Measurements from ENCODE around the gene VGLL4.
A peak's percentile ranks its signal among the peaks of the same experiment; 100 is the strongest.
"Not testable (repeated sequence)": the region's sequence is repeated elsewhere in the genome, so short reads cannot be mapped to it uniquely, and the experiment has no call there.

The VGLL4 gene, protein sequence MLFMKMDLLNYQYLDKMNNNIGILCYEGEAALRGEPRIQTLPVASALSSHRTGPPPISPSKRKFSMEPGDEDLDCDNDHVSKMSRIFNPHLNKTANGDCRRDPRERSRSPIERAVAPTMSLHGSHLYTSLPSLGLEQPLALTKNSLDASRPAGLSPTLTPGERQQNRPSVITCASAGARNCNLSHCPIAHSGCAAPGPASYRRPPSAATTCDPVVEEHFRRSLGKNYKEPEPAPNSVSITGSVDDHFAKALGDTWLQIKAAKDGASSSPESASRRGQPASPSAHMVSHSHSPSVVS

DNA sequence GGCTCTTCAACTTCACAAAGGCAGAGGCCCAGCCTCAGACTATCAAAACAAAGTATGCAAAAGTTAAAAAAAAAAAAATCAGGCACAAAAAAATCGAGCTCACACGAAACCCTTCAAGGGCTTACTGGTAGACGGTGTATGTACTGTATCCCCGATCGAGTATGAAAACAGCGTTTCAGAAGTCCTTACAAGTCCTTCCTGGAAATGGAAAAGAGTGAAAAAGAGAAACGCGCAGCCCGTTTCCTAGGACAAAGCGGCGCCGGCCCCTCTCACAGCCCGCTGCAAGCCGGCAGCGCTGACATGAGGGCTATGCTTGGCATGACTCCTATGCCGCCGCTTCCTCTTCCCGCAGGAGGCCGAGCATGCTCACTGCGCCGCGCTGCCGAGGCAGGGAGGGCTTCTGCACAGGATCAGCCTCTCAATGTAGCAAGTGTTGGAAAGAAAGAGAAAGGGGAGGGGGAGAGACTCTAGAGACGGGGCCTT, at the start of gene VGLL4:
Gene VGLL4, minus strand, starts transcription at position 311 of the 483 bp plus-strand sequence. CDS start 397 bp downstream, outside the sequence.
- DNase-seq = peak; percentile 99

DNA sequence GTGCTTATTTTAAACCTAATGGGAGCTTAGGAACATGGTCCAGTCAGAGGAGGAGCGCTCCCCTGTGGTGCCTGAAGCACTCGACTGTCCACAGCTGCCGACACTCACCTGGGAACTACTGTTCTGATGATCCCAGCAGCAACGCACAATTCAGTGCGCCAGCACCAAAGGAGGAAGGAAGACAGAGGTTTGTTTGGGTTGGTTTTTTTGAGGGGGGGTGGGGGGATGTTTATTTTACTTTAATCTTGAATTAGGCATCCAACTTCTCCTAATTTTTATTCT, 48.8 kb upstream of the VGLL4 start:
- no peak for DNase-seq

DNA sequence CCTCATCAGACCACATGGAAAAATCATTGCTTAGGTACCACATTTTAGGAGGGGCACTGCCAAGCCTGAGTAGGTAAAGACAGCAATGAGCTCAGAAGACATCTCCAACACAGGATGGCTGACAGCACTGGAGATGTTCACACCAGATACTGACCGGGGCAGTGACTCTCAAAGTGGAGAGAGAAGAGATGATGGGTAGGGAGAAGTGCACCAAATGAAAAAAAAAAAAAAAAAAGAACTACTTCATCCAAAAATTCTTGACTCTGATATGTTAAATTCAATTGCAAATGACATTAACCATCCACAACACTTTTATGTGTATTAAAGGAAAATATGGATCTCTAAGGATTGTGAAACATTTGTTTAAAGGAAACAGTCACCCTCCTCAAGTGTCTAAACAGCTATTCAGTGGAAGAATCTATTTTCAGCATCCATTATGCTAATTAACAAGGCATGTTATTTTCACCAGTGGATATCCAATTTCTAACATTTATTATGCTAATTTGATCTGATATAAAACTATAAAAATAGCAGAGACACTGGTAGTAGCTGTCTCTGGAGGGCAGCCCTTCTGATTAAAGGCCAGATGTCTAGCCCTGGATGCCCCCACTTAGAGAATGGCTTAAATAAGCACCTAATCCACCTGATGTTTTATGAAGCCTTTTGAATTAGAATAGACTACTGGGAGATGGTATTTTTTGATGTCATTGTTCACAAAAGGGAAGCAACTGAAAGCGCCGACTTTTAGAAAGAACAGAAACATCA, 48.2 kb upstream of the VGLL4 start:
- DNase-seq = no peak

DNA sequence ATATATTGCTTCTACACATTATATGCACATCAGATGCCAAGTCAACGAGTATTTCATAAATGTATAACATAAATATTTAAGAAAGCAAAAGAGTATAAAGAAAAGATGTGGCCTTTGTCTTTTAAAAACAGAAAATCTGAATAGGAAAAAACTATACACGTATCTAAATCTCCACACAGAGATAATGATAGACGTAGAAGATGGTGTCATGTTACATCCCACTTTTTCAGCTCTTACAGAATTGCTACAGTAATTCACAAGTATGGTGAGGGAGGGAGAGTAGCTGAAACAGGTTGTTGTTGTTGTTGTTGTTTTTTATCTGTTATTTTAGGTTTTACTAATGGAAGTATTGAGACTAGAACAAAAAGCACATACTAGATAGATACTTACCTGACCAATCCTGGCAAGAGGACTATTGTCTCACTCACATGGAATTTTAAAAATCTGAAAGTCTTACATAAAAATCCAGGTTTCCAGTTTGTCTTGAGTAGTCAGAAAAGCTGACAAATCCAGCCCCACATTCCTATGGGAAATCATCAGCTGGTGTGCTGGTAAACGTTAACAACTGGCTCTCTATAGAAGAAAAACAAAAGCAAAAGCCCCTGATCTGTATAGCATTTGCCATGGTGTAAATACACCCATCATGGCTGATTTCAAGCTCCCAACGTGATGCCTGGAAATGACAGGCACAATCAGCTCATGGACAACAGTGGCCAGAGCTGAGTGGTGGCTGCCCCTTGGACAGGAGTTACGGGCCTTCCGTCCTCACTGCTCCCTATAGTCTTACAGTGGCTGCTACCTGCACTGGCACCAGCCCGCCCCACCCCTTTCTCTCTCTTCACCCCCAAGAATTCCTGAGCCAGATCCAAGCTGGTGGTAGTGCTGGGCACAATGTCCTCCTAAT, 47.4 kb upstream of the VGLL4 start:
- peak; percentile 69 for DNase-seq

DNA sequence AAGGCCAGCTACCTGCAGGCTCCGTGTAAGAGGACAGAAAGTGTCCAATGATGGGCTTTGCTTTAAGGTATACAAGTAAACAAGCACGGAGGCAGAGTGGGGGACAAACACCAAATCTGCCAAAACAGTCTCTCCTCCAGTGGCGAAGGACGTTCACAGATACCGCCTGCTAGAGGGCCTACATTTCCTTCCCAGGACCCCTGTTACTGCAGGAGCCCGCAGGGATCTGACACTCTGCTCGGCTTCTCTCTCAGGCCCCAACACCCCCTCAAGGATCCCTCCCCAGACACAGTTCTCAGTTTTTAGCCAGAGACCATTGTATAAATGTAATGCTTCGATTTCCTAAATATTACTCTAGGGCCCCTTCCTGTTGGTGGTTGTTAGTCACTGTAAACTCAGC, 46.0 kb upstream of the VGLL4 start:
- DNase-seq = no peak

DNA sequence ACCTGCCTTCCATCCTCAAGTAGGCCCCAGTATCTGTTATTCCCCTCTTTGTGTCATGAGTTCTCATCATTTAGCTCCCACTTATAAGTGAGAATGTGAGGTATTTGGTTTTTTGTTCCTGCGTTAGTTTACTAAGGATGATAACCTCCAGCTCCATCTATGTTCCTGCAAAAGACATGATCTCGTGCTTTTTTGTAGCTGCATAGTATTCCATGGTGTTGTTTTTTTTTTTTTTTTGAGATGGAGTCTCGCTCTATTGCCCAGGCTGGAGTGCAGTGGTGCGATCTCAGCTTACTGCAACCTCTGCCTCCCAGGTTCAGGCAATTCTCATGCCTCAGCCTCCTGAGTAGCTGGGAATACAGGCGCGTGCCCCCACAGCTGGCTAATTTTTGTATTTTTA, 41.3 kb upstream of the VGLL4 start:
- not testable (repeated sequence) for DNase-seq

DNA sequence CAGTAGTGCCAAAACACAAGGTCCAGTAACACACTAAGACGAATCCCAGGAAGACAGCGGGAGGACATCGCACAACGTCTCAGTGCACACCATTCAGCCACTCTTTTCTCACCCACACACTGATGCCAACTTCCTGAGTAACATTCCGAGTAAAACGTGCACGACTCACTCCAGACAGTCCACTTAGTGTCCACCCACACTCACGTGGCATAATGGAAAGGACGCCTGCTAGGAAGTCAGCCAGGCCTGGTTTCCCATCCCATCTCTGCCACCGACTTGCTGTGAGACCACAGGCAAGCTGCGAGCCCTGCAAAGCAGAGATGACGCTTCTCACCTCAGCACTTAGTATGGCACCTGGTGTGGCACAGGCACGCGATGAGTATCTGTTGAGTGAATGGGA, 36.8 kb upstream of the VGLL4 start:
- DNase-seq = peak; percentile 59

DNA sequence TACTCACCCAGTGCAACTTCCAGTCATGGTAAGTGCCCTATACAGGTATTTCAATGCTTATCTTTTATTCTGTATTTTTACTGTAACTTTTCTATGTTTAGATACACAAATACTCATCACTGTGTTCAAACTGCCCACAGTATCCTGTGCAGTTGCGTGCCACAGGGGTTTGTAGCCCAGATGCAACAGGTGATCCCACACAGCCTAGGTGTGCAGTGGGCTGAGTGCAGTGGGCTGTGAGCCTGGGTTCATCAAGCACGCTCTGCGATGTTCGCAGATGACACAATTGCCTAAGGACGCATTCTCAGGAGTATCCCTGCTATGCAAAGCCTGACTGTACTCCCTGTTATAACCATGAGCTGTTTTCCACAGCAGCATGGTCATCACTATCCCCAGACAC, 36.2 kb upstream of the VGLL4 start:
- no peak for DNase-seq

DNA sequence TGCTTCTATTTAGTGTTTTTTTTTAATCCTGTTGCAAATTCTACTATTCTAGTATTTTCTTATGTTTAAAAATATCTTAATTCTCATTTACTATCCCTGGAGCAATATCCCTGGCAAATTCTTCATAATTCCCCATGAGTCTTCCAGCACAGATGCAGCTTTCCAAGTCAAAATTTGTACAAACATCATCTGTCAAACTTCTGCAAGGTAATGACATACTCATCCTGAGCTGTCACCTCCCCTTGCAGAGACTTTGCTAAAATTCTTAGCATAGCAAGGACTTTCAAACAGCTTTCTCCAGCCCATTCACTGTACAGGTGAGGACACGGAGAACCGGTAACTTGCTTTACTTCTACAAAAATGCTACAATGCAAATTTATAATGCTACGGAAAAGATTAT, 28.6 kb upstream of the VGLL4 start:
- no peak for DNase-seq

DNA sequence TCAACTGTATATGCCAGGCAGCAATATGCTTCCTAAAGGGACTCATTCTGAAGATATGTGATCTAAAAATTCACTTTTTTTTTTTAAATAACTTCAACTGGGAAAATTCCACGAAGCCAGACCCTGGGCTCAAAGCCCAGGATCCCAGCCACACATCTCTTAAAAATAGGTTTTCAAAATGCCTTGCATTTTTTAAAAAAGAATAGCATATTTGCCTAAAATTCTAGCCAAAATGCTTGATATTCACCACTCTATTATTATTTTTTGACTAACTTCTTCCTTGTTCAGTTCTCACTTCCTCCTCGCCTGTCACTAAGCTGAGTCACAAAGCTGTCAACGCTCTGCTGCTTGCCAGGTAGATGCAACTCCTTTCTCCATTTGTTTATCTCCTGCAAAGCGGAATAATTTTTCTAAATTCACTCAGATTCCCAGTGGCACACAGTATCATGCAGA, 28.0 kb upstream of the VGLL4 start:
- DNase-seq = no peak

DNA sequence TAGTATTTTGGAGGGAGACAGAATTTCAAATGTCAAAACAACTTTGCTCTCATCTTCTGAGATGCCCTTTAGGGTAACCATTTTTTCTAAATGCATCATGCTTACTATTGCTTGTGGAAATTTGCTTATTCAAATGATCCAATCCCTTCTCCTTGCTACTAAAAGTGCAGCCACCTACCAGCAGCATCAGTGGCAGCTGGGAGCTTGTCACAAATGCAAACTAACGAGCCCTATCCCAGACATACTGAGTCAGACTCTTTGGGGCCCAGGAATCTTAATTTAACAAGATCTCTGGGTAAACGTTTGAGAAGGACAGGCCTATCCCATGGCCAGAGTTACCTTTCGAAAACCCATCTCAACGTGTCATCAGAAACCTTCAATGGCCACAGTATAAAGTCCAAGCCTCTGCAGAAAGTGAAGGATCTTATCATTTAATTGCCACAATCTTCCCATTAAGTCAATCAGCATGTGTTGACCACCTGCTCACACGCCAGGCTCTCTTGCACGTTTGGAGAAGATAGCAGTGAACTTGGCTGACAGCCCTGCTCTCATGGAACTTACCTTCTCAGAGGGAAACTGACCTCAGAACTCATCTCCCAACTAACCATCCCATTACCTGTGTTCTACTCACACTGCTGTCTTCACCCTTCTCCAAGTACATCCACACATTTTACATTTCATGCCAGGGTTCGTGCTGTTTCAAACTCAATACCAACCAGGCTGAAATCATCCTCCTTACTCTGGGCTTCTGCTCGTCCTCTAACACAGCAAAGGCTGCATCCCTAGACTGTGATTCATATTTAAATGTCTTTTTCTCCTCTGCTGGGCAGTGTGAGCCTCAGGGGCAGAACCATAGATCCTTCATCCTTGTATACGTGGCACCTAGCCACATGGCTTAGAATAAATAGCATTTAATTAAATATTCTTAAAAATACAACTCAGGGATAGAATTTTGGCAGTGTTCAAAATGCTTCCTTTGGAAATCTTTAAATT, 24.8 kb upstream of the VGLL4 start:
- no peak for DNase-seq

DNA sequence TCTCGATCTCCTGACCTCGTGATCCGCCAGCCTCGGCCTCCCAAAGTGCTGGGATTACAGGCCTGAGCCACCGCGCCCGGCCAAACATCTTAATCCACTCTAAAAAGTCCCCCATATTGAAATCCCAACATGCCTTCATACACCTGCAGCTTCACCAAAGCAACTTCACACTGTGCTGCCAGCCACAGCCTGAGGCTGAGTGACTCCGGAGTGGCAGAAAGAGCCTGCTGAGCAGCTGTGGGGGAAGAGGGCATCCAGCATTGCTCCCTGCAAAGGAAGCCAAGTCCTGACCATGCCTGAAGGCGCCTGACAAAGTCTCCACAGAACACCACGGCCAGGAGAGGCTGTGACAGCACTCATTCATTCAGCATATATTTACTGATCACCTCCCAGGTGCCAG, 21.6 kb upstream of the VGLL4 start:
- no peak for DNase-seq

DNA sequence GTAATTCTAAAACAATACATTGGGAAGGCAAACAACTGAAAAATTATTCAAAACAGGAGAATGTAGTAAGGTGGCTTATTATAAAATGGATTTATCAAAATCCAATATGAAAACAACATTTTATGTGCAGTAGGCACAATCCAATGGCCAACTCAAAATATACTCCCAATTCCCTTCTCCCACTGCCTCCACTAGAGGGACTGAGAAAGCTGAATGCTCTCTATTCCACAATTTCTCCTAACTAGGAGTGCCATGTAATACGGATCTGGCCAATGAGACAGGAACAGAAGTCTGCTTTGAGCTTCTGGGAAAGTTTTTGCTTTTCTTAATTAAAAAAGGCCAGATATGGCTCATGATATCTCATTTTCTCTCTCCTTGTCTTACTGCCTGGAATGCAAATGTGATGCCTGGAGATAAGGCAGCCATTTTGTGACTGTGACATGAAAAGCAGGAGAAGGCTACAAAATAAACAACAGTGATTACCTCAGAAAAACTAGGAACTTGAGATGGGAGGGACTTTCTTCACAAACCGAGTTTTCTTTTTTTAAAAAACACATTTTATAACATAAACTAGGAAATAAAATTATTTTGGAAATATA, 18.8 kb upstream of the VGLL4 start:
- DNase-seq = no peak

DNA sequence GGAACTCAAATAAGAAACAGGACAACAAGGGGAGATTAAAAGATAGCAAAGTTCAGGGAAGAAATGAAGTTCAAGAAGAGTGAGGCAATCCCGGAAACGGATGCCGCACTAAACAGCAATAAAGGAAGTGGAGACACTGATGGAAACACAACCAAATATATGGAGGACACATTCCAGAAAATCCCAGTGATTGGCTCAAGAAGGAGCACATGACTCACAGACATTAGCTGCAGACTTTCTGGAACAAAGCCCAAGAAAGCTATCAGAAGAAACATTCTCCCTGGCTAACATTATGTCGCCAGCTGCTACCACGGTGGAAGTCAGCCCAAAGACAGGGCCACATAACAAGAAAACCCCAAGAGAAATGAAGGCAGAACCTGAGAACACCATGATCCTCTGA, 18.1 kb upstream of the VGLL4 start:
- DNase-seq = no peak

DNA sequence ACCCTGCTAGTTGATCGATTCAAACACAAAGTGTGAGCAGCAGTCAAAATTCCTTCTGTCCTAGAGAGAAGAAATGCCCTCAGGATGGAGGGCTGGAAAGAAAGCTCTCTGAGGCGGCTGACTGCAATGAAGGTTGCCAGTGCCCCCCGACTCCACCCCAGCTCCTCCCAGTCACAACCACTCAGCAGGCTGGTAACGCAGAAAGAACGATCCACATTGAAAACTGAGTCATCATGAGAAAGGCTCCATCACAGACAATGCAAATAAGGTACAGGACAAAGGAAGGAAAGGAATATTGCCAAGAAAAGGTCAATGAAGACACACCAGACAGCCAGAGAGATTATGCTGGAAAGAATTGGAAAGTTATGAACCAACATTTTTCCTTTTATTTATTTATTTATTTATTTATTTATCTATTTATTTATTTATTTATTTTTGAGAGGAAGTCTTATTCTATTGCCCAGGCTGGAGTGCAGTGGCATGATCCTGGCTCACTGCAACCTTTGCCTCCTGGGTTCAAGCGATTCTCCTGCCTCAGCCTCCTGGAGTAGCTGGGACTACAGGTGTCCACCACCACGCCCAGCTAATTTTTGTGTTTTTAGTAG, 17.4 kb upstream of the VGLL4 start:
- DNase-seq = peak; percentile 74

DNA sequence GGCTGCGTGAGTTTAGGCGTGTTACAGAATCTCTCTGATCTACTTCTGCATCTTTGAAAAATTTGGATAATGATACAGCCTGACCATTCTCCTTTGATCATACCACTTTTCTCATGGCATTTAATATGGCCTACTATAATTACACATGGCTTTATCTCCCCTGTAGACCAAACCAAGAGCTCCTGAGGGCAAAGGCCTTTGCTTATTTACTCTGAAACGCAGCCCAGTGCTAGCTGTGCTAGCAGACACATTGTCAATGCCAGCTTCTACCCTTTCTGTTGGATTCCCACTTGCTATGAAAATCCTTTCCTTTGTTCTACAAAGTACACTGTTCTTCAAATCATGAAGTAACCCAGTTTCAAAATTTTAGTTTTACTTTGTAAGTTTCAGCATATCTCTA, 16.5 kb upstream of the VGLL4 start:
- no peak for DNase-seq

DNA sequence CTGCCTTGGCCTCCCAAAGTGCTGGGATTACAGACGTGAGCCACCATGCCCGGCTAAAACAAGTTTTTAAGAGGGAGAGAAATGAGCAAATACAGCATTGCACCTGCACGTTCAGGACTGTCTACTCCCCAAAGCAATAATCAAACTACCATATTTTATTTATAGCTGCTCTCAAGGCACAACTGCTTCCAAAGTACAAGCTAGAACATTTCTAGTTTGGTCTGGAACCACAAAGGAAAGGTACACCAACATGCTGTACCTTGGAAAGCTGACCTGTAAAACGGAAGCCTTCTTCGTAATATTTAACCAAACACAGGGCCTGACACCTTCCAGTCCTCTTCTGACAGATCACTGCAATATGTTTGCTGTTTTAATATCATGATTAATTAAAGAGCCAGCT, 14.5 kb upstream of the VGLL4 start:
- DNase-seq = no peak

DNA sequence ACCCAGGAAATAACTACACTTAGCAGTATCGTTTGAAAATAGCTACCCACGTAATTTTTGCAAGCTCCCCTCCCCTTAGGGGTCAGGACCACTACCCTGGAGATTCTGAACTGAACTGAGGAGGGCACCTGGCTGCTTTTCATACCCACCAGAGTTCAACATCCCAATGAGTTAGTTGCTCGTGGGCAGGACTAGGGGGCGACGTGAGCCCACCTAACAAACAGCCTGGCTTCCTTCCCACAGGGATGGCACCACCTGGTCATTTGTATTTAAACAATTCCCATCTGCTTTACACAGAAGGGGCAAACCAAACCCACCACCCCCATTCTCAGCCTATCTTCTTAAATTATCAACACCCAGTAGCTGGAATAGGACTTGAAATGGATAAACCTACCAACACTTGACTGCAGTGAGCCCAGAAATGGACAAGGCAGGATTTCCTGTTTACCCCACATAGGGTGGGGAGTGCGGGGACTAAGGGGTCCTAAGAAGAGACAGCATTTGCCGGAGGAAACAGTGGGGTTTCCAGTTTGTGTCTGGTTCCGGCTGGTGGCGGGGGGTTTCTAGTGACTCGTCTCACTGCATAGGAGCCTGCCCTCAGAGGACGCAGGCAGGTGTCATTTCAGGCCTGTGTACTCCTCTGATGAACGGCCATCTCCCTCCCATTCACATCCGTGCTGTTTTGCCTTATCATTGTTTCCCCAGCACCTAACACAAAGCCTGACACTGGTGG, 11.6 kb upstream of the VGLL4 start:
- DNase-seq = peak; percentile 61

DNA sequence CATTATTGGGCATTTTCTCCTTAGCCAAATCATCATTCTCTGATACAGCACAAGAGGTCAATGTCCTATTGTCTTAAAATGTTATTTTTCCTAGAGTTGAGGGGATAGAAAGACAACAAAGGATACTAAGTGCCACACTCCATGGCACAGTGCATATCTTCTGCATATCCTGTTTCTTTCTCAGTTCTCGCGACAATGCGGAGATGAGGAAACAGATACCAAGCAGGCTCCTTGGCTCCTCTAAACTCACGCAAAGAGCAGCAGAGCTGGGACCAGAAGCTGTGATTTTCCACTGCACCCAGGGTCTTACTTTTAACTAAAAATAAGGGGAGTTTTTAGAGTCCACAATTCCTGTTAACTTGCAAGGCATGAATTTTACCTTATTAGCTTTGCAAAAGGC, 10.5 kb upstream of the VGLL4 start:
- DNase-seq = no peak

DNA sequence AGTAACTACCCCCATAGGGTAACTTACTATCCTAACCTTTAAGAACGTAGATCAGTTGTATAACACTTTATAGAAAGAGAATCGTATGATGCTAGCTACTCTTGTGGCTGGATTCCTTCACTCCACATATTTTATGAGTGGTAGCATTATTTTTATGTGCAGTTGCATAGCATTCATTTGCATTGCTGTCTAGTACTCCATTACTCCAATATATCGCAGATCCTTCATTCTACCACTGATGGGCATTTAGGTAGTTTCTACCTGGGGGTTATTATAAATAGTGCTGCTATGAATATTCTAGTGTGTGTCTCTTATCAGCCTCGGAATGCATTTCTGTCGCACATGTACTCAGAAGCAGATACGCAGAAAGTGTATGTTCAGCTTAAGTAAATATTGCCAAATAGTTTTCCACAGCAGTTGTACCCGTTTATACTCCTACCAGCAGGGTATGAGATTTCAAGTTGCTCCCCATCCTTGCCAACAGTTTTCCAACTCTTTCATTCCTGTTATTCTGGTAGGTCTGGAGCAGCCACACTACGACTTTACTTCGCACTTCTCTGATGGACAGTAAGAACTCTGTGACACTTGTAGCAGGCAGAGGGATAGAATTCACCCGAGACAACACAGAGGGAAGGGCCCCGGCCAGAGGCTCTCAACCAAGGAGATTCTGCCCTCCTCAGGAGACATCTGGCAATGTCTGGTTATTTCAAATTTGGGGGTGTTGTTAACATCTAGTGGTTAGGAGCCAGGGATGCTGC, 9.8 kb upstream of the VGLL4 start:
- DNase-seq = no peak

Data from islet precursor cell (in vitro differentiated cells).